NCI-H2081 (cell line): ENCODE measurements around the gene DNTT.

ENCODE experiments used
- DNase-seq, 2 experiments: peaks; one replicate each; lab custom pipeline; 2025; lab: John Stamatoyannopoulos, UW

The DNTT gene

DNA sequence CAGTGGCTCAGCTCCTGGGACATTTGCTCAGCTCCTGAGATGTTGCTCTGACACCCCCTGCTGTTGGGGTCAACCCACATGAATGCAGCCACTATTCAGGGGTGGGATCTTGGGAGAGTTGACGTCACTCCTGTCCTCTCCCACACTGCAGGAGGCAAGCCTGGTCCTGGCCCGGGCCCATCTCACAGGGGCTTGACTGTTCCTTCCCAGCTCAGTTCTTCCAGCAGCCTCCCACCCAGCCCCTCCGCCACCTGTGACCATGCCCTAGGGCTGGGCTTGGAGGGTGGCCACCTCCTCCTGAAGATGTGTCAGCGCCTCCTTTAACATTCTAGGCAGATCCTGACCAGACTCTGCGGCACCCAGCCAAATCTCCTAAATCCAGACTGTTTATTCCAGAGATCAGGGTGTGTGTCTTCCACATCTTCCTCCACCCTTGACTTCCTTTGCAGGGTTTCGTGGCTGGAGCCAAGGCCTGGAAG, 73.6 kb downstream of the DNTT start:
- DNase-seq = no peak

DNA sequence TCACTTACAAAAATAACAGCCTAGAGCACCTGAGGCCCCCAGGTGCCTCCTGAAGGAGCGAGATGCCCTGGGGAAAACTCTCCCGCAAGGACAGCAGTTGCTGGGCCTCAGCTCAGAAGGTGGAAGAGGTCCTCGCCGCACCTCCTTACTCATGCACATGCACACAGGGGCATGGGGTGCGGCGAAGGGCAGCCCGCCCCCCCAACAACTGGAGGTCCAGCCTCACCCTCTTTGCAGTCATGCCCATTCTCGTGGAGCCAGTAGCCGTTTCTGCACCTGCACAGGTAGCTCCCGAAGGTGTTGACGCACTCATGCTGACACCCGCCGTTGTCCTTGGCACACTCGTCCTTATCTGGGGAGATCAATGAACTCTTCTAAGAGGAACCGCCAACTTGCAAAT, 74.5 kb downstream of the DNTT start:
- DNase-seq = no peak

DNA sequence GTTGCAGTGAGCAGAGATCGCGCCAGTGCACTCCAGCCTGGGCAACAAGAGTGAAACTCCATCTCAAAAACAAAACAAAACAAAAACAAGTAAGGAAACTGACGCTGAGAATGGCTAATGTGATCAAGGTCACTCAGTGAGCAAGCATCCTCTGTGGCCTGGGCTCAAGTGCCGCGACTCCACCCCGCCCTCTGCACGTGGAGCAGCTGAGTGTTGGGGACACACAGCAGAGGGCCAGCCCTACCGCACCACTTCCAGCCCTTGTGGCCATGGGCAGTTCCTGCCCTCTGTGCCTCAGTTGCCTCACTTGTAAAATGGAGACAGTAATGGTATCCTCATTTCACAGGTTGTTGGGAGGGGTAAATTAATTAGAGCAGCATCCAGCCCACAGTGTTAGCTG, 75.5 kb downstream of the DNTT start:
- DNase-seq = no peak

DNA sequence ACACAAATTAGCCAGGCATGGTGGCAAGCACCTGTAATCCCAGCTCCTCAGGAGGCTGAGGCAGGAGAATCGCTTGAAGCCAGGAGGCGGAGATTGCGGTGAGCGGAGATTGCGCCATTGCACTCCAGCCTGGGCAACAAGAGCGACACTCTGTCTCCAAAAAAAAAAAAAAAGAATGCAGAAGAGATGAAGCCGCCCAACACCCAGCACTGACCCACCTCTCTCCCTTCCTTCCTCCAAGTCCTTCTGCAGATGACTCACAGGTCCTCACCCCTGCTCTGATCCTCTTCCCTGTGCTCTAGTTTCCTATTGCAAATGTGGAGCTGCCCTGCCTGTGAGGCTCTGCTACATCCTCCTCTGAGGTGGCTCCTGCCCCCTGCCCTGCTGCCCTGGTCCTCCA, 76.6 kb downstream of the DNTT start:
- no peak for DNase-seq

DNA sequence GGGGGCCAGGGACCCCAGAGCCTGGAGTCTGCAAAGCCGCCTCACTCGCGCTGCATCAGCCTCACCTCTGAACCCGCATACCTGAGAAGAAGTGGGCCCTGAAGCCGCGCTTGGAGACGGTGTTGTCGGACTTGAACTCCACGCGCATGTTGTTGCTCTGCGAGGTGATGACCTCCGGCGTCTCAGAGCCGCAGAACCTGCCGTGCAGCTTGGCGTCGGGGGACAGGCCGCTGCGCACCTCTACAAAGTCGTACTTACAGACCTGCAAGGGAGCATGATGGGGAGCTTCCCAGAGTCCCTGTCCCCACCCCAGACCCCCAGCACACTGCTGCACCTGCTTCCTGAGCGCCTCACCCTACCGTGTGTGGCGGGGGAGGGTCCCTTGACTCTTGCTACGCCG, 80.3 kb downstream of the DNTT start:
- no peak for DNase-seq

DNA sequence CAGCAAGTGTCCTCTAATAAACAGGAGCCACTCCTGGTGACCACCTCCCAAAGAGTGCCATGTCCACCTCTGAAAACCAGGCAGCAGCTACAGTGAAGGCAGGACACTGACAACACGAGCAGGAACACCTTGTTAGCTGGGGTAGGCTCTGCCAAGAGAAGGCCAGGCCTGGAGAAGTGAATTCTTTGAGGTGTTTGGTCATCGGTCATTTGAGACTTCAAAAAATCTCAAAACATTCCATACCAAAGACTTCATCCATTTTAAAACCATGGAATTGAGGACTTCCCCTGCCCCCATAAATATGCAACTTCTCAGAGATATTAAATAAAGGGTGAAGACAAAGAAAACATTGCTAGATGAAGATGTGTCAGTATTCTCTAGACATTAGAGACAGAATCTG, 82.9 kb downstream of the DNTT start:
- no peak for DNase-seq

DNA sequence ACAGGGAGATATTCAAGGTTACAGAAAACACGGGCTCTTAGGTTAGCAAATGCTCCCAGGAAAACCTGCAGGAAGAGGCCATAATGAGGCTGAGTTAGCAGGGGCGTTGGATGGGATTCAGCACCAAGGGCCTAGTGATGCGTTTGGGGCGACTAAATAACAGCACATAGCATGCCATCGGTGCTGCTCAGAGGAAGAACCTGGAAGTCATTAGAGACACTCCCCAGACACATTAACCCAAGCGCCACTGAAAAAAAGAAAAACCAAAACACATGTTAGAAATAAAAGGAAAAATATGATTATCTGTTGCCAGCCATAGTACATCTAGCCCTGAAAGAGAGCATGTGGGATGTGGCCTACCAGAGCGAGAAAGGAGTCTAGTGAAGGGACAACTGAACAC, 83.4 kb downstream of the DNTT start:
- DNase-seq = no peak
